ENCODE results near the gene SCIMP.

SCIMP gene

GRCh38 chr17:5211458-5211857, 23.2 kb downstream of the SCIMP start:
- no peak for TF ChIP-seq ZFX (IDR thresholded peaks at IDR 0.05)
- TF ChIP-seq, protein P1, sequence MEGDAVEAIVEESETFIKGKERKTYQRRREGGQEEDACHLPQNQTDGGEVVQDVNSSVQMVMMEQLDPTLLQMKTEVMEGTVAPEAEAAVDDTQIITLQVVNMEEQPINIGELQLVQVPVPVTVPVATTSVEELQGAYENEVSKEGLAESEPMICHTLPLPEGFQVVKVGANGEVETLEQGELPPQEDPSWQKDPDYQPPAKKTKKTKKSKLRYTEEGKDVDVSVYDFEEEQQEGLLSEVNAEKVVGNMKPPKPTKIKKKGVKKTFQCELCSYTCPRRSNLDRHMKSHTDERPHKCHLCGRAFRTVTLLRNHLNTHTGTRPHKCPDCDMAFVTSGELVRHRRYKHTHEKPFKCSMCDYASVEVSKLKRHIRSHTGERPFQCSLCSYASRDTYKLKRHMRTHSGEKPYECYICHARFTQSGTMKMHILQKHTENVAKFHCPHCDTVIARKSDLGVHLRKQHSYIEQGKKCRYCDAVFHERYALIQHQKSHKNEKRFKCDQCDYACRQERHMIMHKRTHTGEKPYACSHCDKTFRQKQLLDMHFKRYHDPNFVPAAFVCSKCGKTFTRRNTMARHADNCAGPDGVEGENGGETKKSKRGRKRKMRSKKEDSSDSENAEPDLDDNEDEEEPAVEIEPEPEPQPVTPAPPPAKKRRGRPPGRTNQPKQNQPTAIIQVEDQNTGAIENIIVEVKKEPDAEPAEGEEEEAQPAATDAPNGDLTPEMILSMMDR (conservative IDR thresholded peaks at IDR 0.05): no peak
- H3K27ac ChIP-seq: peak overlapping the region; percentile 19

DNA sequence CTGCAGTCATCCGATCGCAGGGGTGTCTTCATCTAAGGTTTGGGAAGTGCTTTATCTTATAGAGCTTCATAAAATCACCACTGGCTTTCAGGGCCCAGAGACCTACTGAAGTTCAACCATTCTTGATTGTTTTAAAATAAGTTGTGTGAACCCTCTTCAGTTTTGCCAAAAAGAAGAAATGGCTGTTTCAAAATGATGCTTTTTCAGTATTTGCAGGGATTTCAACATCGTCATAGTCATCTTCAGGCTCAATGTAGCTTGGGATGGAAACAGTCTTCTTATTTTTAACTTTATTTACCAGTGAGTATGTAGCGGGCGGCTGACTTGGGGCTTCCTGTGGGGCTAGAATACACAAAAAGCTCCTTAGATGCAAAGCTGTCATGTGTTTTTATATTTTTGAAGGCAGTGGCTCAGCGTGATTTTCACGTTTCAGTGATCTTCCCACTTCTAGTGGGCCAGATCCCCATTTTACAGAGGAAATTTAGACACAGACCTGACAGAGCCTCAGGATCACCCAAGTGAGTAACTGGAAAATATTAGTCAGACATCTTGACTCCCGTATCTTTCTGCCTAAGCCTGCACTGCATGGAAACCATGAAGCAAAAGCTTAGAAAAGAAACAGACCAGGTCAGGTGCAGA, 23.9 kb downstream of the SCIMP start:
- H3K27ac ChIP-seq: peak overlapping the region; percentile 19
- no peak for TF ChIP-seq ZFX (IDR thresholded peaks at IDR 0.05)
- TF ChIP-seq, protein P1 (conservative IDR thresholded peaks at IDR 0.05): no peak

DNA sequence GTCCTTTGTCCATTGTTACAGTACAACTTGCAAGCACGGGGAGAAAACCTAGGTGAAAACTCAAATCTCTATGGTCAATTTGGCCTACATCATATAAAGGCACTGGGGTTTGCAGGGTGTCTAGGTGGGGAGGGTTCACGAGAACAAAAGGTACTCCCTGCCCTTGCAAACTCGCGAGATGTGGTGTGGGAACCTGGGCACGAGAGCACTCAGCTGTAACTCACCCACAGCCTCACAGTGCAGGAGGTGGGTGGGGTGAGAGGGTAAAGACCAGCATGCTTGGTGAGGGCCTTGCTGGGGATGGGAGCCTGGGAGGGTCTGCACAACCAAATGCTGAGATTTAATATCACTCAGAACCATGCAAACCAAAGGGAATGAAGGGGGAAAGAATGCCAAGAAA, 24.6 kb downstream of the SCIMP start:
- TF ChIP-seq, protein P1 (conservative IDR thresholded peaks at IDR 0.05): no peak
- TF ChIP-seq ZFX (IDR thresholded peaks at IDR 0.05): no peak
- H3K27ac ChIP-seq: no peak overlapping the region

- TF ChIP-seq, protein P1 (conservative IDR thresholded peaks at IDR 0.05): no peak
- no peak overlapping the region for H3K27ac ChIP-seq
These were observed 25.3 kb downstream of the SCIMP start for GRCh38 chr17:5209396-5209795.

- no peak overlapping the region for H3K27ac ChIP-seq
- TF ChIP-seq, protein P1 (conservative IDR thresholded peaks at IDR 0.05): no peak
- no peak for TF ChIP-seq ZFX (IDR thresholded peaks at IDR 0.05)
These were observed 30.8 kb downstream of the SCIMP start for GRCh38 chr17:5203908-5204294.

- no peak for TF ChIP-seq ZFX (IDR thresholded peaks at IDR 0.05)
- TF ChIP-seq, protein P1 (conservative IDR thresholded peaks at IDR 0.05): no peak
These were observed 31.3 kb downstream of the SCIMP start for GRCh38 chr17:5203178-5203907.

DNA sequence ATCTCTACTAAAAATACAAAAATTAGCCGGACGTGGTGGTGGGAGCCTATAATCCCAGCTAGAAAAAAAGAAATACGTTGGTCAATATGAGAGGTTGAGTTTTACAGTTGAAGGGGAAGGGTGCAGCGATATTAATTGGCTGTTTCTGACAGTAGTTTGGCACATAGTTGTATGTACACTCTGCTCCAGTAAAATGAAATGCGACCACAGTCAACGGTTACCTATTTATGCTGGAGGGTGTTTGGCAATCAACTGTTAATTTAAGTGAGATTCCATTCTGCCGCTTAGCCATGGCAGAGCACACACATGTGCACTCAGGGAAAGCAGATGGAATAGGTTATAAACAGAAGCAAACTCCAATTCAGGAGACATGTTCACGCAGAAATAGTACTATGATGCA, 33.6 kb downstream of the SCIMP start:
- TF ChIP-seq, protein P1 (conservative IDR thresholded peaks at IDR 0.05): no peak
- TF ChIP-seq ZFX (IDR thresholded peaks at IDR 0.05): no peak

More at GRCh38 chr17:5203178-5203907, 31.3 kb downstream of the SCIMP start:
- H3K27ac ChIP-seq: no peak overlapping the region

More for the DNA sequence above, 33.6 kb downstream of the SCIMP start:
- no peak overlapping the region for H3K27ac ChIP-seq

Data from C4-2B (cell line).